ENCODE results near the gene TRPM5.

TRPM5 gene

DNA sequence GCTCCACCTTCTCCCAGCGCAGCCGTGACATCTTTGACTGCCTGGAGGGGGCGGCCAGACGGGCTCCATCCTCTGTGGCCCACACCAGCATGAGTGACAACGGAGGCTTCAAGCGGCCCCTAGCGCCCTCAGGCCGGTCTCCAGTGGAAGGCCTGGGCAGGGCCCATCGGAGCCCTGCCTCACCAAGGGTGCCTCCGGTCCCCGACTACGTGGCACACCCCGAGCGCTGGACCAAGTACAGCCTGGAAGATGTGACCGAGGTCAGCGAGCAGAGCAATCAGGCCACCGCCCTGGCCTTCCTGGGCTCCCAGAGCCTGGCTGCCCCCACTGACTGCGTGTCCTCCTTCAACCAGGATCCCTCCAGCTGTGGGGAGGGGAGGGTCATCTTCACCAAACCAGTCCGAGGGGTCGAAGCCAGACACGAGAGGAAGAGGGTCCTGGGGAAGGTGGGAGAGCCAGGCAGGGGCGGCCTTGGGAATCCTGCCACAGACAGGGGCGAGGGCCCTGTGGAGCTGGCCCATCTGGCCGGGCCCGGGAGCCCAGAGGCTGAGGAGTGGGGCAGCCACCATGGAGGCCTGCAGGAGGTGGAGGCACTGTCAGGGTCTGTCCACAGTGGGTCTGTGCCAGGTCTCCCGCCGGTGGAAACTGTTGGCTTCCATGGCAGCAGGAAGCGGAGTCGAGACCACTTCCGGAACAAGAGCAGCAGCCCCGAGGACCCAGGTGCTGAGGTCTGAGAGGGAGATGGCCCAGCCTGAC lies 41.2 kb downstream of the TRPM5 start:
- DNase-seq (ENCODE audit: low spot score) = no peak

DNA sequence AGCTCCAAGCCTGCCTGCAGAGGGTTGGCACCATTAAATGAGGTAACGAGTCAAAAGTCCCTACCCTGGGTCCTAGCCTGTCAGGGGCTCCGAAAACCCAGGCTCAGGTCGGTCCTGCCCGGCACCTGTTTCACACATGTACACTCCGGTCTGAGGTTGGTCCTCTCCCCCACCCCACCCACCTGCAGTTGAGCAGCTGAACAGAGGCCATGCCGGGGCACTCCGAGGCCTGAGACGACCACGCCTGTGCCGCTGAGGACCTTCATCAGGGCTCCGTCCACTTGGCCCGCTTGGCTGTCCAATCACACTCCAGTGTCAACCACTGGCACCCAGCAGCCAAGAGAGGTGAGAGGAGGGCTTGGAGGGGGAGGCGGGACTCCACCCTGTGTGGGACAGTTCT lies 42.2 kb downstream of the TRPM5 start:
- DNase-seq (ENCODE audit: low spot score) = no peak

DNA sequence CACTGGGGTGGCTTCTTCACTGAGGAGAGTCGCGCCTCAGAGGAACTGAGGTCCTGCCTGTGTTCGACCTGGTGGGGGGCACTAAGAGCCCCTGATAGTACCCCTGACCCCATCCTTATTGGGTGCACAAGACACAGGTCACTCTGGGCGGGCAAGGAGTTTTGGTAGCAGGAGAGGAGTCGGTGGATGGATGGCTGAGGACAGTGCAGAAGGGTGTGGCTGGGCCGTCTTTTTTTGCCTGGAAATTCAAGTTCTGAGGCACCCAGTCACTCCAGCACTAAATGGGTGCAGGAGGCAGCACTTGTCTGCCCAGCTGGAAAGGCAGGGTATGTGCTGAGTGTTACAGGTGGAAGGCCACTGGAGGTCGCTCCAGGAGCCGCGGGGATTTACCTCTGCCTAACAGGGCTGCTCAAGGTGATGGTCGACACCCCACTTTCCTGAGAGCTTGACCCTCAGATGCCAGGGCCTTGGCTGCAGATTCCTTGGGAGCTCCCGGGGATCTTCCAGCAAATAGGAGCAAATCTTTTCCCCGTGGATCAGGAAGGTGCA lies 42.8 kb downstream of the TRPM5 start:
- DNase-seq (ENCODE audit: low spot score) = no peak

DNA sequence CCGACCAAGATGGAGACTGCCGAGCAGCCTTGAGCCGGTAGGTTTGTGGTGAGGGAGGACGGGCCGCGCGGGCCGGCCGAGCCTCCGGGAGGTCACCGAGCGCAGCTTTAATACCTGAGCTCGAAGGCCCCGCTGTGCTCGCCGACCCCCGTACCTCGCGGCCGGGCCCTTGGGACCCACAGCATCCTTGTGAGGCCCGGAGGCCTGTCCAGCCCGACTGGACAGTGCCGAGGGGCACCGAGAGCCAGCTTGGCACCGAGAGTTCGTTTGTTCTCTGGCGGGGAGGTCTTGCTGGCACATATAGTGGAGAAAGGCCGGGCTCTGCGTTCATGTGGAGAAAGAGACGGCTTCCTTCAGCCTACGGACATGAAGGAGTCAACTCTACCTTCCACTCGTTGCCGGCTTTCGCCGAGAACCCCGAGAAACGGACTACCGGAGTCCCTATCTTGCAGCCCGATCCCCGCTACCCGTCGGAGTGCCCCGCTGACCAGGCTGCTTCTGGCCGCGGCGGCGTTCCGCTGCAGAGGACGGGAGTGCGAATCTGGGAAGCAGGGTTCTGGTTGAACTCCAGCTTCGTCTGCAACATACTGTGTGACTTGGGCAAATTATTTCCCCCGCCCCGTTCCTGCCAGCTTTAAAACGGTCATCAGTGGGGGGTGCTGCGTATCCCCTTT lies 43.4 kb downstream of the TRPM5 start:
- DNase-seq (ENCODE audit: low spot score) = no peak

DNA sequence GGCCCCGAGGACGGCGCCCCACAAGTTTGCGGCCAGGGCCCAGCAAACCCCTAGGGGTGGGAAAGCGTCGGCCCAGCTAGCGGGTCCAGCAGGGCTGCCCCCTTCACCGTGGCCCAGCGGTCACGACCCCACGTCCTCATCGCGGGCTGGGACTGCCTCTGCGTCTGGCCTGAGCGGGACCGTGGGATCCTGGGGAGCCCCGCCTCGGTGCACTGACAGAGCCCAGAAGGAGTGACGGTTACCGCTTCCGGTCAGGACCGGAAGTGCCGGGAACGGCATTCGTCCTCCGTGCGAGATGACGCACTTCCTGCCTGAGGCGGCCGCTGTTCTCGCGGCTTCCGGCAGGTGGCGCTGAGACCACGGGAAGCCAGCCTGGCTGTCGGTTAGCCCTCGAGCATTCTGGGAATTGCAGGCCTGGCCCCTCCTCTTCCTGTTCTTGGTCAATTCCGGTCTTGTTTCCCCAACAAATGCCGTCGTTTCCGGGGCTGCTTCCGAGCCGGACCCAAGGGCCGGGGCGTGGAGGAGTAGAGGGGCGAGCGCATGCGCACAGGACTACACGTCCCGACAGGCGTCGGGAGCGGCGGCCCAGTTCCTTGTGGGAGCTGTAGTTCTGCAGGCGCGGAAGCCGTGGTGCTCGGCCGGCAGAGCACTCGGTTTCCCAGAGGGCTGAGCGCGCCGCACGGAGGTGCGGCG lies 44.1 kb downstream of the TRPM5 start, which contains the start of gene TSSC4:
TSSC4 (plus strand) TSS at position 682 of the 693 bp plus-strand sequence. CDS start 1,884 bp downstream, outside the sequence.
- peak; percentile 99 for DNase-seq (ENCODE audit: low spot score)

DNA sequence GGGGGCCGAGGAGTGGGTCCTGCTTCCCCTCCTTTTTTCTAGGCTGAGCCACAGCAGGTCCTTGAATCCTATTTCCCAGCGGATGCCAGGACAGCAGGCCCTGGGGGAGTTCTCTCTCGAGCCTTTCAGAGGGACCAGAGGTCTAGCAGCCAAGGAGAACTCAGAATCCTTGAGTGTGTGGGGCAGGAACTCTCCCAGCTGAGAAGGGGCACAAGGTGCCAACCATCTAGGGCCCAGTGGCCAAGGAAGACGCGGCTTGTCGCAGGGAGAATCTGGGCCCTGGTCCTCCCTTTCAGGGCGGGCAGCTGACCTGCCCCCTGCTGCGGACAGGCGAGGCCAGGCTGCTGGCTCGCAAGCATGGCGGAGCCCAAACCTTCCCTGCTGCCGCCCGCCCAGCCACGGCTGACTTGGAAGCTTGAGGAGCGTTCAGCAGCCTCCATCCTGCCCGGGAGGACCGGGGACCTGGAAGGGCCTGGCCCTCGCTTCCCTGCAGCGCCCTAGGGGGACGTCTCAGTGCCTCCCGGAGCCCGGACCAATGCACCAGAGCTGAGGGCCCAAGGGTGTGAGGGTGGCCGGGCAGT lies 44.7 kb downstream of the TRPM5 start:
- DNase-seq (ENCODE audit: low spot score) = peak; percentile 47

DNA sequence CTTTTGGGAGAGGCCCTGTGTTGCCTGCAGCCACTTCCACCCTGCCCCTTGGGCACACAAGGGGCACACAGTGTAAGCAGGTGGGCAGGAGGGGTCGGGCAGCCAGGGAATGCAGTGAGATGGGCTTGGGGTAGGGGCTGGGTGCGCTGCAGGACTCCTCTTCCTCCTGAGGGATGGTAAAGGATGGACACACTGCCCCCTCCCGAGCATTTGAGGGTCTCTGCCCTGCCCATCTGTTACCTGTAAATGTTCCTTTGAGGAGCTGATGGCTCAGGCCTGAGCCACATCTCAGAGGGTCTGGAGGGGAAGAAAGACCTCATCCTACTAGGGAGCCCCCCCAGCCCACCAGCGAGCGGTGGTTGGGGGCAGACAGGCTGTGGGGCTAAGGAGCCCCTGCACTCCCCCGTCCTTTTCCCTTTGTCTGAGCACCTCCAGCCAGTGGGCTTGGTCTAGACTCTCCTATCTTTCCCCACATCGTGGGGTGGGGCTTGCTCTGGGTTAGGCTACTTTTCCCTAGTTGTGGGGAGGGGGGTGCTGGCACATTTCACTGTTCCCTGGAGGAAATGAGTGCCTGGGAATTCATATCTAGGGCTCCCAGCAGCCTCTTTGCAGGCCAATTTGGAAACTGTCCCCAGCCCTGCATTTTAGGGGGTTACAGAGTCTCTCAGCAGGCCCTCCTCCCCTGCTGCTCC lies 45.5 kb downstream of the TRPM5 start:
- no peak for DNase-seq (ENCODE audit: low spot score)

DNA sequence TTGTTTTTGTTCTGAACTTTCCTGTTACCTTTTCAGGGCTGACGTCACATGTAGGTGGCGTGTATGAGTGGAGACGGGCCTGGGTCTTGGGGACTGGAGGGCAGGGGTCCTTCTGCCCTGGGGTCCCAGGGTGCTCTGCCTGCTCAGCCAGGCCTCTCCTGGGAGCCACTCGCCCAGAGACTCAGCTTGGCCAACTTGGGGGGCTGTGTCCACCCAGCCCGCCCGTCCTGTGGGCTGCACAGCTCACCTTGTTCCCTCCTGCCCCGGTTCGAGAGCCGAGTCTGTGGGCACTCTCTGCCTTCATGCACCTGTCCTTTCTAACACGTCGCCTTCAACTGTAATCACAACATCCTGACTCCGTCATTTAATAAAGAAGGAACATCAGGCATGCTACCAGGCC lies 47.3 kb downstream of the TRPM5 start:
- no peak for DNase-seq (ENCODE audit: low spot score)

DNA sequence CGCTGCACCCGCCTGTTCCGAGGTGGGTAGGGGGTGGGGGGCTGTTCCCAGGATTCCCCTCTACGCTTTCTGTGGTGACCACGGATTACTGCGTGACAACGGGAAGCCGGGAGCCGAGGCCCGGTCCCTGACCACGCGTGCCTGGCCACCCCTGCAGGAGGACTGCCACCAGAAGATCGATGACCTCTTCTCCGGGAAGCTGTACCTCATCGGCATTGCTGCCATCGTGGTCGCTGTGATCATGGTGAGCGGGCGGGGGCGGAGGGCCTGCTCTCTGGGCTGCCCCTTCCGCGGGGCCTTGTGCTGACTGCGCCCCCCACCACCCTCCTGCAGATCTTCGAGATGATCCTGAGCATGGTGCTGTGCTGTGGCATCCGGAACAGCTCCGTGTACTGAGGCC lies 47.8 kb downstream of the TRPM5 start:
- no peak for DNase-seq (ENCODE audit: low spot score)

DNA sequence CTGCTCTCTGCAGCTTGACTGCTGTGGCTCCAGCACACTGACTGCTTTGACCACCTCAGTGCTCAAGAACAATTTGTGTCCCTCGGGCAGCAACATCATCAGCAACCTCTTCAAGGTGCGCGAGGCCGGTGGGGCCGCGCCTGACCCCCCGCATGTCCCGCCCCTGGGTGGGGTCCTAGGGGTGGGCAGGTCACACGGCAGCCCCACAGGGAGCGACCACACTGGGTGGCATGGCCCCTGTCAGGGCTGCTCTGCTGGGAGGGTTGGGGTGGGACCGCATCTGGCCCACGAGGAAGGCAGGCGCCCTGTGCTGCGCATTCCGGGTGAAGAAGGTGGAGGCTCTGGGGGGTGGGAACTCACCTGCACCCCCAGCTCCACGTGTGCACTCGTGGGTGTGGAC lies 48.5 kb downstream of the TRPM5 start:
- no peak for DNase-seq (ENCODE audit: low spot score)

DNA sequence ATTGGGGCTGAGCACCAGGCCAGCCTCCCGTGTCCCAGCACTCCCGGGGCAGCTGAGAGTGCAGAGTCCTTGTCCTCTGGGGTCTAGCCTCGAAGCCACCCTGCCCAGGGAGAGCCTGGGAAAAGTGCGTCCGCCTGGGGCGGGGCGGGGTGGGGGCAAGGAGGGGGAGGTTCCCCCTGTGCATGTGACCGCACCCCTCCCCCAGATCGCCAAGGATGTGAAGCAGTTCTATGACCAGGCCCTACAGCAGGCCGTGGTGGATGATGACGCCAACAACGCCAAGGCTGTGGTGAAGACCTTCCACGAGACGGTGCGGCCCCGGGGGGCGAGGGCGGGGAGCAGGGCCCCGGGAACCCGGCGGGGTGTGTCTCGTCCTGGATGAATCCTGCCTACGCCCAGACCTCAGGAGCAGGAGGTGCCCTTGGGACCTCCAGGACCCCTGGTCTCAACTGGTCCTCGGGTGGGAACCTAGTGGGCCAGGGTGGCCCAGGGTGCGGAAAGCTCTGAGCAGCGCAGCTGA lies 49.0 kb downstream of the TRPM5 start:
- DNase-seq (ENCODE audit: low spot score) = no peak

DNA sequence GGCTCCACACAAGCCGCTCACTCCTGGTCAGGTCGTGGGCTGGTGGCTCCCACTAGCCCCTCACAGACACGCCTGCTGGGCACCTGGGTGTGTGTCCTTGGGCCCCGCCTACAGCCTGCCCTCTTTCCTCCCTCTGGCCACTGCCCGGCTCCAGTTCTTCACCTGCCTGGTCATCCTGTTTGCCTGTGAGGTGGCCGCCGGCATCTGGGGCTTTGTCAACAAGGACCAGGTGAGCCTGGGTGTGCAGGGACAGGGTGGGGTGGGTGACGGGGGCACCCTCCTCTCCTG lies 49.6 kb downstream of the TRPM5 start:
- no peak for DNase-seq (ENCODE audit: low spot score)

Data from HuH-7.5 (cell line).